OCI-LY7 (cell line): Measurements from ENCODE around the gene TBC1D2B. TPM values are rescaled to one million over a fixed set of nuclear protein-coding genes. Genes with fewer than 3 reads are reported as not detected.

Experiments
- BruUV-seq: library from RNA; stranded (reverse); fragments of 400-500 nt; replicated peaks from 2 replicates; lab custom pipeline; 2021; lab: Mats Ljungman, UMichigan
- CTCF ChIA-PET: fragments of 300-600 bp; sonication (Branson Sonifier 250); formaldehyde crosslinking; loops from one replicate; lab custom pipeline; 2022; ENCODE audit warnings: antibody characterized with exemption; ENCODE audit not compliant: unreplicated experiment; lab: Charles Lee
- POLR2A ChIA-PET: fragments of 300-600 bp; sonication (Branson Sonifier 250); formaldehyde crosslinking; loops from one replicate; lab custom pipeline; 2022; ENCODE audit warnings: antibody characterized with exemption; lab: Charles Lee
- DNase-seq: peaks from one replicate; pipeline ENCODE4 v3.0.0-alpha.2; 2015; ENCODE audit warnings: low spot score
- H2AFZ ChIP-seq: fragments of 200-600 bp; sonication (generic), shearing (Covaris generic); 2 replicates; pipeline ENCODE4 v1.6.1; 2014; ENCODE audit warnings: mild to moderate bottlenecking, antibody characterized with exemption, low read length, moderate library complexity
- H3K27ac ChIP-seq: fragments of 200-600 bp; sonication (generic); 2 replicates; pipeline ENCODE4 v1.5.1; 2014; ENCODE audit warnings: mixed run types, low read depth, mild to moderate bottlenecking, moderate library complexity, low read length, inconsistent platforms; ENCODE audit not compliant: poor library complexity, severe bottlenecking
- H3K36me3 ChIP-seq: fragments of 200-600 bp; sonication (generic); 2 replicates; pipeline ENCODE4 v1.6.1; 2014; ENCODE audit warnings: mild to moderate bottlenecking, antibody characterized with exemption, low read length, moderate library complexity, mixed read lengths; ENCODE audit not compliant: insufficient read depth
- H3K4me1 ChIP-seq: fragments of 200-600 bp; sonication (generic); 2 replicates; pipeline ENCODE4 v1.5.1; 2014; ENCODE audit warnings: mild to moderate bottlenecking, low read length; ENCODE audit not compliant: insufficient read depth, poor library complexity, severe bottlenecking
- H3K4me2 ChIP-seq: fragments of 200-600 bp; sonication (generic); 2 replicates; pipeline ENCODE4 v1.6.1; 2014; ENCODE audit warnings: mild to moderate bottlenecking, low read length
- H3K4me3 ChIP-seq: fragments of 200-600 bp; sonication (generic); 2 replicates; pipeline ENCODE4 v1.5.1; 2014; ENCODE audit warnings: mild to moderate bottlenecking, low read depth, low read length; ENCODE audit not compliant: poor library complexity, severe bottlenecking
- H3K79me2 ChIP-seq: fragments of 200-600 bp; sonication (generic); 2 replicates; pipeline ENCODE4 v1.6.1; 2016; ENCODE audit warnings: low read depth, mild to moderate bottlenecking, low read length, moderate library complexity, mixed read lengths; ENCODE audit not compliant: insufficient read depth
- H3K9me2 ChIP-seq: fragments of 200-600 bp; sonication (generic); 2 replicates; pipeline ENCODE4 v1.6.1; 2016; ENCODE audit warnings: mild to moderate bottlenecking, low read length, mixed read lengths; ENCODE audit not compliant: insufficient read depth
- H3K9me3 ChIP-seq: fragments of 200-600 bp; sonication (generic); 2 replicates; pipeline ENCODE4 v1.6.1; 2014; ENCODE audit warnings: mild to moderate bottlenecking, mixed run types, low read length, mixed read lengths
- H4K20me1 ChIP-seq: fragments of 200-600 bp; sonication (generic); 2 replicates; pipeline ENCODE4 v1.6.1; 2014; ENCODE audit warnings: mild to moderate bottlenecking, antibody characterized with exemption, low read length, moderate library complexity, mixed read lengths; ENCODE audit not compliant: insufficient read depth
- EZH2phosphoT487 ChIP-seq: fragments of 200-600 bp; sonication (generic); IDR thresholded peaks from 2 replicates; pipeline ENCODE4 v1.6.1; 2018; ENCODE audit warnings: low read depth, borderline replicate concordance, mild to moderate bottlenecking, mixed run types, antibody characterized with exemption, low read length, moderate library complexity, mixed read lengths
- intact Hi-C: fragments of 100-400 bp; cut with micrococcal nuclease; formaldehyde crosslinking; loops from one replicate; pipeline ENCODE4 v1.10.0; 2022; ENCODE audit not compliant: unreplicated experiment
- total RNA-seq, 2 experiments: library from RNA; depleted of rRNA in 1 of 2; stranded (reverse); fragments of >200 nt in 1 of 2; shearing (Covaris generic) in 1 of 2; gene quantifications; 2 replicates each; pipeline ENCODE4 v1.2.3, GENCODE V29; 2014 to 2022
- TF ChIP-seq, protein P1 (sequence below): fragments of 200-600 bp; sonication (generic); conservative IDR thresholded peaks from 2 replicates; pipeline ENCODE4 v1.5.1; 2014; ENCODE audit warnings: mild to moderate bottlenecking, antibody characterized with exemption, low read length, moderate library complexity, mixed read lengths

Gene TBC1D2B
- total RNA-seq, 2 experiments from 2014 or later: 30.9 to 41.5 TPM

DNA sequence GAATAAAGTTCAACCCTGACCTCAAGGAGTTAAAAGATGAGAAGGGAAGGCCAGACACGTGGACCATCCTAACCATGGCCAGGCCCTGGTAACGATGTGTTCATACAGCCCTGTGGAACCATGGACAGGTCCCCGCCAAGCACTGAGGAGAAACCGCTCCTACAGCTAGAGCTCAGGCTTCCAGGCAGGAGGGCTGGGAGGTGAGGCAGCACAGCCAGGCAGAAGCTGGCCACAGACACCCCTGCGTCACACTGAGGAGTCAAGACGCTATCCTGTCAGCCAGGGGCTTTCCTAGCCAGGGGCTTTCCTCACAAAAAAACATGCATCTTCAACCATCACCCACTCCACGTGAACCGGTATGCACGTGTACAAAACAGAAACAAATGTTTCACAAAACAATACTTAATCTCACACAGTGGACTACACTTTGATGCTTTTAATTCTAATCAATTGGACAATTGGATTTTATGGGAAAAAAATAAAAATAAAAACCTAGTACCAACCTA lies 73.2 kb downstream of the TBC1D2B start:
- ChIA-PET POLR2A (interaction anchor here (0.6 kb wide), 1 partner anchor 27 kb away, joined by 3 read pairs; no protein-coding TSS in a partner anchor), CTCF (no interaction called here)
- TF ChIP-seq EZH2phosphoT487: no peak
- TF ChIP-seq, protein P1, sequence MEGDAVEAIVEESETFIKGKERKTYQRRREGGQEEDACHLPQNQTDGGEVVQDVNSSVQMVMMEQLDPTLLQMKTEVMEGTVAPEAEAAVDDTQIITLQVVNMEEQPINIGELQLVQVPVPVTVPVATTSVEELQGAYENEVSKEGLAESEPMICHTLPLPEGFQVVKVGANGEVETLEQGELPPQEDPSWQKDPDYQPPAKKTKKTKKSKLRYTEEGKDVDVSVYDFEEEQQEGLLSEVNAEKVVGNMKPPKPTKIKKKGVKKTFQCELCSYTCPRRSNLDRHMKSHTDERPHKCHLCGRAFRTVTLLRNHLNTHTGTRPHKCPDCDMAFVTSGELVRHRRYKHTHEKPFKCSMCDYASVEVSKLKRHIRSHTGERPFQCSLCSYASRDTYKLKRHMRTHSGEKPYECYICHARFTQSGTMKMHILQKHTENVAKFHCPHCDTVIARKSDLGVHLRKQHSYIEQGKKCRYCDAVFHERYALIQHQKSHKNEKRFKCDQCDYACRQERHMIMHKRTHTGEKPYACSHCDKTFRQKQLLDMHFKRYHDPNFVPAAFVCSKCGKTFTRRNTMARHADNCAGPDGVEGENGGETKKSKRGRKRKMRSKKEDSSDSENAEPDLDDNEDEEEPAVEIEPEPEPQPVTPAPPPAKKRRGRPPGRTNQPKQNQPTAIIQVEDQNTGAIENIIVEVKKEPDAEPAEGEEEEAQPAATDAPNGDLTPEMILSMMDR: no peak
- no peak for DNase-seq
- intact Hi-C loops: loop anchor here (10.0 kb wide), 1 partner anchor 191 kb away; no protein-coding TSS in a partner anchor
- peaks cover 87% of the 10 kb centered on the region for H3K36me3 ChIP-seq
- no peak overlapping the region for H3K27ac ChIP-seq
- H3K9me2 ChIP-seq: no peaks in the 10 kb centered on the region
- H2AFZ ChIP-seq: no peak overlapping the region
- no peaks in the 10 kb centered on the region for H3K4me1 ChIP-seq
- no TSS peak for BruUV-seq
- no peak overlapping the region for H3K4me2 ChIP-seq
- H3K79me2 ChIP-seq: no peaks in the 10 kb centered on the region
- H3K4me3 ChIP-seq: no peak overlapping the region
- H3K9me3 ChIP-seq: no peaks in the 10 kb centered on the region
- no peaks in the 10 kb centered on the region for H4K20me1 ChIP-seq

- intact Hi-C loops: loop anchor here (10.0 kb wide), 1 partner anchor 191 kb away; no protein-coding TSS in a partner anchor
- no peak overlapping the region for H3K4me2 ChIP-seq
- ChIA-PET CTCF (no interaction called here), POLR2A (interaction anchor here (0.6 kb wide), 1 partner anchor 28 kb away, joined by 3 read pairs; no protein-coding TSS in a partner anchor)
- BruUV-seq: no TSS peak
- no peak for DNase-seq
- no peaks in the 10 kb centered on the region for H3K9me2 ChIP-seq
- H3K27ac ChIP-seq: no peak overlapping the region
- H3K4me3 ChIP-seq: no peak overlapping the region
- H3K9me3 ChIP-seq: no peaks in the 10 kb centered on the region
- no peak for TF ChIP-seq EZH2phosphoT487
- TF ChIP-seq, protein P1: no peak
- H3K4me1 ChIP-seq: no peaks in the 10 kb centered on the region
- H3K36me3 ChIP-seq: peaks cover 83% of the 10 kb centered on the region
- H2AFZ ChIP-seq: no peak overlapping the region
- no peaks in the 10 kb centered on the region for H3K79me2 ChIP-seq
- H4K20me1 ChIP-seq: no peaks in the 10 kb centered on the region
These were observed 73.9 kb downstream of the TBC1D2B start for GRCh38 chr15:78003539-78004008.

DNA sequence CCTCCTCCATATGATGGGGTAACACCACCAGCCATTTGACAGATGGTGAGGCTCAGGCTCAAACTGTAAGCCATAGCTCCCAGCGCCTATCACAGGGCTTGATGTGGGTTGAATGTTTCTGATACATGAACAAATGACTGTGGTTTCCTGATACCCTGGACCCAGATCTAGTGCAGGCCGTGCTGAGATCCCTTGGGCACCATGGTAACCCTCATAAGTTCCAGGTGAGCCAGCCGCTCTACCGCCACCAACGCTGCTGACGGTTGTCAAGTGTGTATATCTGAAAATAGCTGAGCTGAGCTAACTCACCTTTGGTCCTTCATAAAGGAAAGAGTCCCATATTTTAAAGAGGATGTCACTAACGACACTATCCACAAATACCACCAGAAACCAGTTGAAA lies 74.5 kb downstream of the TBC1D2B start:
- ChIA-PET POLR2A (no interaction called here), CTCF (no interaction called here)
- TF ChIP-seq, protein P1: no peak
- no peak for TF ChIP-seq EZH2phosphoT487
- no peaks in the 10 kb centered on the region for H4K20me1 ChIP-seq
- peaks cover 83% of the 10 kb centered on the region for H3K36me3 ChIP-seq
- no peak overlapping the region for H2AFZ ChIP-seq
- H3K27ac ChIP-seq: no peak overlapping the region
- no TSS peak for BruUV-seq
- no peaks in the 10 kb centered on the region for H3K4me1 ChIP-seq
- intact Hi-C loops: loop anchor here (10.0 kb wide), 1 partner anchor 192 kb away; no protein-coding TSS in a partner anchor
- no peak for DNase-seq
- H3K4me3 ChIP-seq: no peak overlapping the region
- H3K9me2 ChIP-seq: no peaks in the 10 kb centered on the region
- H3K9me3 ChIP-seq: no peaks in the 10 kb centered on the region
- H3K4me2 ChIP-seq: no peak overlapping the region
- H3K79me2 ChIP-seq: no peaks in the 10 kb centered on the region
